RWPE2 (cell line): ENCODE measurements around the gene TGFBR2.
A peak's percentile ranks its signal among the peaks of the same experiment; 100 is the strongest.

ENCODE experiments used
- ATAC-seq: fragments of 200-7000 bp; cut with Tn5 transposase; 3 replicates; pipeline ENCODE4 v1.9.1; 2021; ENCODE audit warnings: low read depth
- DNase-seq: peaks from one replicate; pipeline ENCODE4 v3.0.0-alpha.2; 2020; ENCODE audit warnings: low spot score
- H3K27ac ChIP-seq: fragments of 450-650 bp; 2 replicates; pipeline ENCODE4 v1.5.1; 2017; ENCODE audit warnings: mild to moderate bottlenecking; ENCODE audit not compliant: poor library complexity, severe bottlenecking
- H3K27me3 ChIP-seq: fragments of 250-450 bp; sonication (Bioruptor Pico); 2 replicates; pipeline ENCODE4 v1.5.1; 2021; ENCODE audit warnings: mild to moderate bottlenecking, moderate library complexity; ENCODE audit not compliant: insufficient read depth, poor library complexity, severe bottlenecking
- H3K36me3 ChIP-seq: fragments of 250-450 bp; sonication (Bioruptor Pico); 2 replicates; pipeline ENCODE4 v1.5.1; 2020; ENCODE audit warnings: low read depth, mild to moderate bottlenecking, moderate library complexity
- H3K4me1 ChIP-seq: fragments of 250-450 bp; sonication (Bioruptor Pico); 2 replicates; pipeline ENCODE4 v1.5.1; 2021; ENCODE audit warnings: mild to moderate bottlenecking, moderate library complexity; ENCODE audit not compliant: insufficient read depth, poor library complexity, severe bottlenecking
- H3K4me3 ChIP-seq: fragments of 250-450 bp; sonication (Bioruptor Pico); 2 replicates; pipeline ENCODE4 v1.5.1; 2021; ENCODE audit warnings: mild to moderate bottlenecking, moderate library complexity; ENCODE audit not compliant: severe bottlenecking
- H3K9me3 ChIP-seq: fragments of 250-450 bp; sonication (Bioruptor Pico); 2 replicates; pipeline ENCODE4 v1.5.1; 2021; ENCODE audit warnings: mild to moderate bottlenecking, moderate library complexity; ENCODE audit not compliant: severe bottlenecking
- TF ChIP-seq, protein P1 (sequence below): fragments of 450-650 bp; IDR thresholded peaks from one replicate; pipeline ENCODE4 v1.5.1; 2017; ENCODE audit warnings: mild to moderate bottlenecking, moderate library complexity; ENCODE audit not compliant: poor library complexity, severe bottlenecking

Gene TGFBR2

DNA sequence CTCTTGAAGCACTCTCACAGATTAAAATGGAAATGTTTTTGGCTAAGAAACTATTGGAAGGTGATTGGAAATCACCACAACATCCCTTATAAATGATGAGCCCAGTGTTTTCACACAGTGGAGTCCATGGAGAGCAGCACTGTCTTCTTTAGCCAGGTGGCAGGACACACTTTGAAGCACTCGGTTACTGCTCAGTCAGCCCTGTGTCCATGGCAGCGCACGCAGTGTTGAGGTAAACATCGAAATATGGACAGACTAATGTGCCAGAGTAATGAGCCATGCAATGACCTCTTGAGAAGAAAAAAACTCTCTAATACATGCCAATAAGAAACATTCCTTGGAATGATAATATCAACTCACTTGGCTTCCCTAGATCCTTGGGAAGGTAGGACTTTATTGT lies 66.6 kb downstream of the TGFBR2 start:
- ATAC-seq = peak; percentile 22; the same call in 1 of the 3 replicates
- H3K27ac ChIP-seq = no peak overlapping the region
- peaks cover 100% of the 10 kb centered on the region for H3K36me3 ChIP-seq
- H3K4me1 ChIP-seq = no peaks in the 10 kb centered on the region
- no peak overlapping the region for H3K4me3 ChIP-seq
- no peaks in the 10 kb centered on the region for H3K27me3 ChIP-seq
- no peaks in the 10 kb centered on the region for H3K9me3 ChIP-seq
- no peak for DNase-seq
- TF ChIP-seq, protein P1, sequence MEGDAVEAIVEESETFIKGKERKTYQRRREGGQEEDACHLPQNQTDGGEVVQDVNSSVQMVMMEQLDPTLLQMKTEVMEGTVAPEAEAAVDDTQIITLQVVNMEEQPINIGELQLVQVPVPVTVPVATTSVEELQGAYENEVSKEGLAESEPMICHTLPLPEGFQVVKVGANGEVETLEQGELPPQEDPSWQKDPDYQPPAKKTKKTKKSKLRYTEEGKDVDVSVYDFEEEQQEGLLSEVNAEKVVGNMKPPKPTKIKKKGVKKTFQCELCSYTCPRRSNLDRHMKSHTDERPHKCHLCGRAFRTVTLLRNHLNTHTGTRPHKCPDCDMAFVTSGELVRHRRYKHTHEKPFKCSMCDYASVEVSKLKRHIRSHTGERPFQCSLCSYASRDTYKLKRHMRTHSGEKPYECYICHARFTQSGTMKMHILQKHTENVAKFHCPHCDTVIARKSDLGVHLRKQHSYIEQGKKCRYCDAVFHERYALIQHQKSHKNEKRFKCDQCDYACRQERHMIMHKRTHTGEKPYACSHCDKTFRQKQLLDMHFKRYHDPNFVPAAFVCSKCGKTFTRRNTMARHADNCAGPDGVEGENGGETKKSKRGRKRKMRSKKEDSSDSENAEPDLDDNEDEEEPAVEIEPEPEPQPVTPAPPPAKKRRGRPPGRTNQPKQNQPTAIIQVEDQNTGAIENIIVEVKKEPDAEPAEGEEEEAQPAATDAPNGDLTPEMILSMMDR = no peak

DNA sequence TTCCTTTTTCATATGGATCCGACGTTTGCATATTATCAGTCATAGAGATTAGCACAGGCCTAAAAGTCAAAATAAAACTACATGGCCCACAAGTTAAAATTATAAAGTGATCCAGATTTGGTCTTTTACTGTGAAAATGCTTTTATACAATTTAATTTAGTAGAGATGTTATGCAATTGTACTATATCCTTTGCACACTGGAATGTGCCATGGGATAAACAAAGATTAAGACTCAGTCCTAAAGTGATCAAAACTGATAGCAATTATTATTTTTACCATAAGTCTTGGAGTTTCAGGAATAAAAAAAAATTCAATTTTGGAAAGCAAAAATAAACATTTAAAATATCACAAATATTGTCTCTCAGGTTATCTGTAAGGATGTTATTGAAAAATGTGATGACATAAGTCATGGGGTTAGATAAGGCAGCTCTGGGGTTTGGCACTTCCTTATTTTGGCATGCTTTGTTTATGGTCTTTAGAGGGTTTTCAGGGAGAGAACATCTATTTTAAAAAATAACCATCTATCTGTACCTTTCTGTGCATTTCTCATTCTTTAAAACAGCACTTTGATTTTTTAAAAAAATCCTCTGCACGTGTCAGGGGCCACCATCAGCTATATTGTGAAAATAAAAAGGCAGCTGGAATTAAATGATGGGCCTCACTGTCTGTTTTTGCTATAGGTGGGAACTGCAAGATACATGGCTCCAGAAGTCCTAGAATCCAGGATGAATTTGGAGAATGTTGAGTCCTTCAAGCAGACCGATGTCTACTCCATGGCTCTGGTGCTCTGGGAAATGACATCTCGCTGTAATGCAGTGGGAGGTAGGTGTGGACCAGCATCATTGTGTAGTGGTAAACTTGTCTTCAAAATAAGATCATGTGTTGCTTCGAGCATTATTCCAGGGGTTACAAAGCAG lies 67.3 kb downstream of the TGFBR2 start:
- Histone ChIP-seq H3K27me3 (no peaks in the 10 kb centered on the region), H3K9me3 (no peaks in the 10 kb centered on the region), H3K36me3 (peaks cover 100% of the 10 kb centered on the region), H3K4me1 (no peaks in the 10 kb centered on the region), H3K27ac (no peak overlapping the region), H3K4me3 (no peak overlapping the region)
- TF ChIP-seq, protein P1 = no peak
- ATAC-seq = no peak
- no peak for DNase-seq

DNA sequence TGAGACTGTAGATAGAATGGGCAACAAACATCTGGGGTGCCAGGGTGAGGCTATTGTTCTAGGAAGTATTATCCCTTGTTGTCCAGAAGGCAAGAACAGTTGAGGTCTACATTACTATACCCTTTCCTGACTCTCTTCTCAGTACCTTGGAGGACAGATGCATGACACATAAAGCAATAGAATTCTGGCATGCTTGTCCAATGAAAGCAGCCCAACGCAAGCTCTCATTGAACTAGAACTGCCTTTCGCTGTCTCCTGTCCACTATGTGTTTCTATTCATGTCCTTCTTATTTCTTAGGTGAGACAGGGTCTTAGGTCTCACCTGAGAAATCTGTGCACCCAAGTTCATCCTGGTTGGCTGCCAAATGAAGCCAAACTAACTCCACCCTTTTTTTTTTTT lies 68.6 kb downstream of the TGFBR2 start:
- Histone ChIP-seq H3K27me3 (no peaks in the 10 kb centered on the region), H3K9me3 (no peaks in the 10 kb centered on the region), H3K4me3 (no peak overlapping the region), H3K36me3 (peaks cover 100% of the 10 kb centered on the region), H3K27ac (no peak overlapping the region), H3K4me1 (peaks cover 6% of the 10 kb centered on the region)
- DNase-seq (no peak), ATAC-seq (no peak)
- TF ChIP-seq, protein P1 = no peak

DNA sequence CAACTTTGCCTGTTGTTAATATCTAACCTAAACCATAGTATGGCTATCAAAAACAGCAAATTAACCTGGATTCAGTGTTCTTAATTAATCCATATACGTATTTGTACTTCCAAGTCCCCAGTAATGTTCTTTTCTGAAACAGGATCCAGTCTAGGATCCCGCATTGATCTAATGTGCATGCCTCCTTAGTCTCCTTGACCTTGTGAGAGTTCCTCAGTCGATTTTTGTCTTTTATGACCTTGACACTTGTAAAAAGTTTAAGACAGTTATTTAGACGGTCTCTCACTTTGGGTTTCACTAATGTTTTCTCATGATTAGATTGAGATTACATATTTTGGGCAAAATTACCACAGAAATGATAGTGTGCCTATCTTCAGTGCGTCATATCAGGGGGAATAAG lies 69.4 kb downstream of the TGFBR2 start:
- TF ChIP-seq, protein P1 = no peak
- Histone ChIP-seq H3K36me3 (peaks cover 98% of the 10 kb centered on the region), H3K9me3 (no peaks in the 10 kb centered on the region), H3K27me3 (no peaks in the 10 kb centered on the region), H3K4me1 (peaks cover 10% of the 10 kb centered on the region), H3K4me3 (no peak overlapping the region), H3K27ac (no peak overlapping the region)
- no peak for ATAC-seq
- DNase-seq = no peak
